GM18951 (cell line): Measurements from ENCODE around the gene LRP1B.

Experiments
- POLR2A ChIP-seq: IDR thresholded peaks from 4 replicates; pipeline ENCODE4 v1.6.1; 2011; ENCODE audit warnings: mild to moderate bottlenecking; ENCODE audit not compliant: insufficient read length, insufficient read depth; ENCODE audit errors: extremely low read depth
- in situ Hi-C: fragments of 300-500 bp; cut with MboI; formaldehyde crosslinking; loops from one replicate; pipeline ENCODE4 v1.12.0; 2022; ENCODE audit warnings: low sequenced_read_pairs, mixed read lengths, inconsistent platforms; ENCODE audit not compliant: unreplicated experiment

Gene LRP1B

DNA sequence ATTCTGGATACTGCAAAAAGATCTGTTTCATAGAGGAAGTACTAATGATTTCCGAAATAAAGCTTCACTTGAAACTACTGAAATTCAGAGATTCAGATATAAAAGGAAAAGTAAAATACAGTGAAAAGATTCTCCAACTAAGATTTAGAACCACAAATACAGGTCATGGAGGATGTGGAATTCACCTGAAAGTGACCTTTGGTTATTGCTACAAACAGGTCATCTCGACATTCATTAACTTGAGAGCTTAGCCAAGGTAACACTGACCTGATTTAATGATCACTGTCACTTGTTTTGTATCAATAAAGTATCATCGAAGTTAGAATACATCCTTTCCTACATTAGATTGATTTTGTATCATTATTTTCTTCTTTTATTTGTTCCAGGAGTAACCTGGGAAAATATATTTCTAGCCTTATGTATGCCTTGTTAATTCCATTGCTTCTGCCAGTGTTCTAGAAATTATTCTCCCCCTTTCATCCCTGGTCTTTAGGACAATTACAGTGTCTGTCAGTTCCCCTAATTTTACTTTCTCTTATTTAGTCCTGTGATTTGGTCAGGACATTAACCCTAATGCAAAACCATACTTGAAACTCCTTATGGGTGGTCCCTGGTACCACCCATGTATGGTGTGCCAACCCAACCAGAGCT, 420.1 kb downstream of the LRP1B start:
- no peak for TF ChIP-seq POLR2A

DNA sequence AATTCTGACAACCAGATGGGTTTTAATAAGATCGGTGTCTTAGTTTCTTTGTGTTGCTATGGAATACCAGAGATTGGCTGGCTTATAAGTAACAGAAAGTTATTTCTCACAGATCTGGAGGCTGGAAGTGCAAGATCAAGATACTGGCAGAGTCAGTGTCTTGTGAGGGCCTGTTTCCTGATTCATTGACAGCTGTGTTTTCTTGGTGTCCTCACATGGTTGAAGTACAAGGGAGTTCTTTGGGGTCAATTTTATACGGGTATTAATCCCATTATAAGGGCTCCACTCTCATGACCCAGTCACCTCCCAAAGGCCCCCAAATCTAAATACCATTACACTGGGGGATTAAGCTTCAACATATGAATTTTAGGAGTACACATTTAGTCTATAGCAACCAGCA, 421.1 kb downstream of the LRP1B start:
- TF ChIP-seq POLR2A = no peak
- in situ Hi-C loops = no loop called here

More for the DNA sequence above, 420.1 kb downstream of the LRP1B start:
- in situ Hi-C loops = no loop called here

DNA sequence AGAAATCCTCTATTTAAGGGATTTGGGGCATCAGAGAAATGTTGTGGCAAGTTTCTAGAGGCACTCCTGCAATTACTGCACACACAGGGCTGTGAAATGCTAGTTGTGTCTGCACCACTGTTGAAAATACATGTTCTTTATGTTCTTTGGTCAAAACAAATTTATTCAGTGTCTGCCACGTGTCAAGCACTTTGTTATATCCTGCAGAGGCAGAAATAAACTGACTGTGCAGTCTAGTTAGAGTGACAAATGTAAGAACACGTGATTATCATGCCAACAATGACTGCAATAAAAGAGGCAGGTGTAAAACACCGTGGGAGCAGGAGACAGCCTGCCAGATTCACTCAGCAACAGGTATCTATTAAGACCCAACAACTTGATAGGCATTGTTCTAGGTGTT, 423.3 kb downstream of the LRP1B start:
- in situ Hi-C loops = no loop called here
- TF ChIP-seq POLR2A = no peak

DNA sequence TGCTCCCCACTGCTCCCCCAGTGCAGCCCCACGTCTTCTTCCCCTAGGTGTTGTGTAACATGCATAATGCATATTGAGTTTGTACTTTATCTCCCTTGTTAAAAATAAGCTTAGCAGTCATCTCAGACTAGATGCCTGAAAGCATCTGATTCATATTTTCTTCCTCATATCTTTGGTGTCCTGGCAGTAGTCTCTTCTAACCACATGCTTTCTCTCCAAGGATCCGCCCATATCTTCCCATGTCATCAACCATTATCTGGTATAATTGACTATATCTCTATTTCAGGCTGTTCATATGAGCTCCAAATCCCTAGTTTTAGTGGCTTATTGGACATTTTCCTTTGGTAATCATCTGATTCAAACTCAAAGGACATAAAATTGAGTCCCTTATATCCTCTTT, 426.3 kb downstream of the LRP1B start:
- no peak for TF ChIP-seq POLR2A
- in situ Hi-C loops = no loop called here

DNA sequence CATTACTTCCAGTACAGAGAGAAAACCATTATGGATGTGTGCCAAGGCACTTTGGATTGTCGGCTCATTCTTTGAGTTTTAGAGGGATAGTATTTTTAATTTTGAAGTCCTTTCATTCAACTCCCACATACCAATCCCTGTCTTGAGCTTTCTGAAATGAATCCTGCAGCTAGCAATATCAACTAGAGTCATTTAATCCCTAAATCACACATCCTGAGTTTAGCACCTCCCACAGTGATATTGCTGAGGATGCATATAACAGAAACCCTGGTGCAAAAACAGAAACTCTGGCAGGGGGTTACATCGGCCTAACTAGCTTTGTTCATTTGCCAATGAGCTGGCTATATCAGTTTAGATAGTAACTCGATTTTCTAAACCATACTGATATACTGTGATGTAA, 427.3 kb downstream of the LRP1B start:
- TF ChIP-seq POLR2A = no peak
- in situ Hi-C loops = no loop called here

DNA sequence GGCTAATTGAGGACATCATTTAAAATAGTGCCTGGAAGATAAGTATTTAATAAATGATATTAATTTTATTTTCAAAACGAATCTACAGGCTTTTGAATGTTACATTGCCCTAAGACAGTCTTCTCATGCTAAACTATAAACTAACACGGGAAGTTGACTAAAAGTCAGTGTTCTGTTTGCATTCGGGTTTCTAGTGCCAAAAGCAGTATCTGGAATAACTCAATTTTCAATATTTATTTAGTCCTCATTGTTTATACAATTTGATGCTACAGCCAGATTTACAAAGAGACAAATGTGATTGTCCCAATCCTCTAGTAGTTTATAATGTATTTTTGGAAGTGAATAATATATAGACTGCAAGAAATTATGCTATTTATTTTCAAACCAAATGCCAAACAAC, 429.2 kb downstream of the LRP1B start:
- in situ Hi-C loops = no loop called here
- TF ChIP-seq POLR2A = no peak

DNA sequence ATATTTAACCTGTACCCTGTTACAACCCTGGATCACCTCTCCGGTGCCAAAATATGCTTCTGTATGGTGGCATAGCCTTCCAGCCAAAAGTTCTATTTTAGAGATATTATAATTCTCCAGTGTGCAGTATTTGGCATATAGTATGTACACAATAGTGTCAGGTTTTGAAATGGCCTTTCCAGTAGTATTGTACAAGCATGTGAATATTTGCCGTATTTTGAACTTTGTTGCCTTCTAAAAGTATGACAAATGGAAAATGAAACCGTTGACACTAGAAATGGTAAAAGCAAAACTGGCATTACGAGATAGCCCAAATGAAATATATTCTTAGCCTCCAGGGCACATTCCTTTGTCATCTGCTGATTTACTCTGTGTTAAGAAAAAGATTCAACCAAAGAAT, 431.2 kb downstream of the LRP1B start:
- in situ Hi-C loops = no loop called here
- TF ChIP-seq POLR2A = no peak

DNA sequence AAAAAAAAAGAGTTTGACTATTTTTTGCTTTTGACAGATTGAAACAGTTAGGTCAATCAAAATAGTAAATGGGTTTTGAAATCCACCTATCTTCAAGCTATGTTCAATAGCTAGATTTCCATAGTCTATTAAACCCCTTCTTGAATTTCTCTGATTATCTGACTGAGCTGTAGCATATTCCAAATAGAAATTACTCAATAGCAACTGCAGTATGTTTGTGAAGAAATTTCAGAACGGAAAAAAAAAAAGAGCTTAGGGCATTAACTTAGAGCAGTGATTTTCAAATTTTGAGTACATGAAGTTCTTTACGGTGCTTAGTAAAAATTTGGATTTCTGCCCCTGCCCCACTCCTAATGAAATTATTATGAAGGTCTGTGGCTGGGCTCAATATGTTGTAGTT, 432.3 kb downstream of the LRP1B start:
- no peak for TF ChIP-seq POLR2A
- in situ Hi-C loops = no loop called here

DNA sequence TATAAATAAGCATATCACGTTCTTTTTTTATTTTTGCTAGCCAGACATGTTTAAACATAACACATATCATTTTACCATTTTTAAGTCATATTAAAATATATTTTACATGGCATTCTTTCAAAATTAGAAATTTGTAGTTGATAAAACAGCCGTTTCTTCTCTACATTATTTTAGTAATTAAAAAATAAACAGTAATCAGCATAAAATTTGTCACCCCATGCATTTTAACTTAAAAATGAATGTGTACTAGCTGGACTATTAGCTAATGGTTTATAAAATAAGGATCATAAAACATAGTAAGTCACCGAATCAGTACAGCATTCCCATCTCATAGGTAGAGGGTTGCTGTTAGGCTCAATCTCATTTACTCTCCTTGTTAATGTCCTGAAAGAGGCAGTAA, 433.8 kb downstream of the LRP1B start:
- in situ Hi-C loops = no loop called here
- no peak for TF ChIP-seq POLR2A

DNA sequence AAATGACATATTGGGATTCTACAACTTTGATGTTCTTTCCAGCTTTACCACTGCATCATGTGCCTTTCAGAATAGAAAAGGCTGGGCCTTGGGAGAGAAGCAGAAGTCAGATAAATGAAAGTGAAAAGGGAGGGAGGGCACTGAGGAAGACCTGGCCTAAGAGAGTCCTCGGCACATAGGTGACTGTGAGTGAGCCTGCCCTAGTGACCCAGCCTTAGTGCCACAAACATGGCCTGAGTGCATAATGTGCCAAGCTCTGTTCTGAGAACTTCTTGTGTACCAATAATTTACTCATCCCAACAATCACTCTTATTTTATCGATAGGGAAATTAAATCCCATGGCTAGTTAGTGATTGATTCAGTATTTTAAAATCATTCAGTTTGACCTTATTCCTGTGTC, 436.6 kb downstream of the LRP1B start:
- TF ChIP-seq POLR2A = no peak
- in situ Hi-C loops = no loop called here

DNA sequence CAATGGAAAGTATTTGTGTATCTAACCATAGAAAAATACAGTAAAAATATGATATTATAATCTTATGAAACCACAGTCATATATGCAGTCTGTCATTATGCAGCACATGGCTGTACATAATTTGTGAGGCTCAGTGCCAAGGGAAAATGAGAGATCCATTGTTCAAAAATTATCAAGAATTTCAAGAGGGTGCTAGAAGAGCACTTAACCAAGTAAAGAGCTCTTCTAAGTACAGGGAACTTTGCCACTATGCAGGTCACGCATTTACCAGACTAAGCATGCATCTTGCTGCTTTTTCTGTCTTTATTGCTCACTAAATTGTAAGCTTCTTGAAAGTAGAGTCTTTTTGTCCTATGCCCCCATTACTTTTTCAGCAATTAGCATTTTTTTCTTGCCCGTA, 438.0 kb downstream of the LRP1B start:
- in situ Hi-C loops = no loop called here
- TF ChIP-seq POLR2A = no peak

DNA sequence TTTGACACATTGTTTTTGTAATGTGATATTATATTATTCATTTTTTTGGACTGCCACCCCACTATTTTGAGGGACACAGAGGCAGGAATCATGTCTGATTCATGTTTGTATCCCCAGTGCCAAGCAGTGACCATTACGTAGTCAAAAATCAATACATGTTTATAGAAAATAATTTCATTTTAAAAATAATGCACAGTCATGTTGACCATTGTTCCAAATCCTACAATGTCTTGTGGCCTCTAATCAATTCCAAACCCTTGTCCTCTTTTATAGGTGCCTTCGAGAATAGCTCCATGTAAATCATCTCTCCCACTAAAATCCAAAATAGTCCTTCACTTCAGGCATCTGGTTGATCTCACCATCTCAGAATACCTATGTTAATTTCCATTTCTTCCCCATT, 454.7 kb downstream of the LRP1B start:
- no peak for TF ChIP-seq POLR2A
- in situ Hi-C loops = no loop called here

DNA sequence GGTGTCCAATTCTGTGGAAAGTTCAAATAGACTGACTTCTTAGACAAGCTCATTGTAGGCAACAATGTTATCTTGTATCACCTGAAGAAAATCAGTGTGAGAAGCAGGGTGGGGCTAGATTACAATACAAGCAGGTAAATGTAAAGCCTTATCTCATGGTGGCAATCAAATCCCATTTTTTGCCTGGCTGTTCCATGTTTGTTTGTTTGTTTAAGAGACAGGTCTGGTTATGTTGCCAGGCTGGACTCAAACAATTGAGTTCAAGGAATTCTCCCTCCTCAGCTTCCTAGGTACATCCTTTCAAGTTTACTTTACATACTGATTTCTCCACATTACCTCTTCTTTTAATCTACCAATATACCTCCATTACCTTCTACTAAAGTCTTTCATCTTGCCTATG, 464.6 kb downstream of the LRP1B start:
- in situ Hi-C loops = no loop called here
- no peak for TF ChIP-seq POLR2A

DNA sequence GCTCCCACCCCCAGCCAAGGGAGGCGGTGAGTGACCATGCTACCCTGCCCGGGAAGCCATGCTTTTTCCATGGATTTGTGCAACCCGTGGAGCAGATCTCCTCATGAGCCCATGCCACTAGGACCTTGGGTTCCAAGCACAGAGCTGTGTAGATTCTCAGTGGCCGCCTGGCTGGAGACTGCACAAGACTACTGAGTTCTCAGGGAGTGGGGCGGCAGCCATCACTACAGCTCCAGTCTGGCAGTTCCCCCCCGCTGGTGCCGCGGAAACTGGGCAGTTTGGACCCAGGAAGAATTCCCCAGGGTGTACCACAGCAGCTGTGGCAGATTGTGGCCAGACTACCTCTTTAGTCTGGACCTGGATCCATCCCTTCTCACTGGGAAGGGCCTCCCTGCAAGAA, 470.6 kb downstream of the LRP1B start:
- no peak for TF ChIP-seq POLR2A
- in situ Hi-C loops = no loop called here

DNA sequence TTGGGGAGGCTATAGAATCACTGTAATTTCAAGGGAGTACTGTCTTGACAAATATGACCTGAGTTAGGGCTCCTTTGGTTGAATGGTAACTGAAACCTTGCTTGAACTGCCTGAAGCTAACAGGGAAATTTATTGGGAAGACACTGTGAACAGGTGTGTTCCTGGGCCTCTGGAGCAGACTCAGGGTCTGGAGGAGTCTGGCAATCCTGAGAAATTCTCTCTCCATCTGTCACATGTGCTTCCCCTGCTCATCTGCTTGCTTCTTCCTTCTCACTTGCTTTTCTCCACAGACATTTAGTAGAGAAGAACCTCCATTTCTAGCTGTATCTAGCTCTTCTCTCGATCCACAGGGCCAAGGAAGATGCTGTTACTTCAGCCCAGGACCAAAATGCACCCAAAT, 476.5 kb downstream of the LRP1B start:
- no peak for TF ChIP-seq POLR2A
- in situ Hi-C loops = no loop called here

DNA sequence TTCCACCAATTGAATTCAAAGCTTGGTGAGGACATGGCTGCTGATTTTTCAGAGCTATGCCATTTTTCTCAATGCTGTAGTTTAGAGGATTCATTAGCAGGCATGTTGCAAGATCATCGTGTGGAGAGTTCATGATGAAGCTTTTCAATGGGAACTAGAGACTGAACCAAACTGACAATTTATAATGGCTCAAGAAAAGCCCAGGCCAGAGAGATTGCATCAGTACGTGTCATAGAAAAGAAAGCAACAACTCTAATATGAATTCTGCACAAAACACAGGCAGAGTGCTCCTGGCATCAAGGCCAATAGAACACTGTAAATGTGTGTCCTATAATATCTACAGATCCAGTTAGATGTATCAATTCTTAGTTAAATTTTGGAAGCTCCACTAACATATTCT, 477.6 kb downstream of the LRP1B start:
- TF ChIP-seq POLR2A = no peak
- in situ Hi-C loops = no loop called here

DNA sequence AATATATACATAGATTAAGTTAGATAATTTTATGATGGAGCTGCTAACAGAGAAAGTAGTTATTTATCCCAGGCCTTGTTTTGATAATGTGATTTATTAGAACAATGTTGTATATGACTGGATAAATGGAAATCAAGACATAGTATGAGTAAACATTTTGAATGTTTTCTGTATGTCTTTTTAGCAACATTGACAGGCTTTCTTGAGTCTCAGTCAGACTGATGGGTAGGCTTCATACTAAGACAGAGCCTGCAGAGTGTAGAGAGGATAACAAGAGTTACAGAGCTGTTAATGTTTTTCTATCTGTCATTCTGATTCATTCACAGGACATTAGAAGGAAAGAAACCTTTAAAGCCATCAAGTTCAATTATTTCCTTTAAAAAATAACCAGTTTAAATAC, 478.5 kb downstream of the LRP1B start:
- in situ Hi-C loops = no loop called here
- TF ChIP-seq POLR2A = no peak
